HepG2 (cell line): ENCODE measurements around the gene OSBP.
"Not testable (repeated sequence)": the region's sequence is repeated elsewhere in the genome, so short reads cannot be mapped to it uniquely, and the experiment has no call there.

ENCODE experiments used
- GABPB1 ChIP-seq: IDR thresholded peaks from 2 replicates; pipeline ENCODE4 v1.6.1; 2016; ENCODE audit warnings: mild to moderate bottlenecking, missing genetic modification reagents, moderate library complexity, missing compliant biosample characterization
- POLR2A ChIP-seq, 2 experiments: IDR thresholded peaks; 2 replicates each; pipeline ENCODE4 v1.6.1; 2011; ENCODE audit warnings: low read depth in 2 of 2, low read length in 2 of 2, mild to moderate bottlenecking in 1 of 2, moderate library complexity in 1 of 2; ENCODE audit not compliant: insufficient read depth in 1 of 2
- ZBTB7B ChIP-seq: sonication (generic); formaldehyde crosslinking; IDR thresholded peaks from 2 replicates; pipeline ENCODE4 v1.4.0; 2020; ENCODE audit warnings: missing genetic modification reagents
- ZNF264 ChIP-seq: sonication (generic); formaldehyde crosslinking; IDR thresholded peaks from 2 replicates; pipeline ENCODE4 v1.4.0; 2020; ENCODE audit warnings: missing genetic modification reagents

DNA sequence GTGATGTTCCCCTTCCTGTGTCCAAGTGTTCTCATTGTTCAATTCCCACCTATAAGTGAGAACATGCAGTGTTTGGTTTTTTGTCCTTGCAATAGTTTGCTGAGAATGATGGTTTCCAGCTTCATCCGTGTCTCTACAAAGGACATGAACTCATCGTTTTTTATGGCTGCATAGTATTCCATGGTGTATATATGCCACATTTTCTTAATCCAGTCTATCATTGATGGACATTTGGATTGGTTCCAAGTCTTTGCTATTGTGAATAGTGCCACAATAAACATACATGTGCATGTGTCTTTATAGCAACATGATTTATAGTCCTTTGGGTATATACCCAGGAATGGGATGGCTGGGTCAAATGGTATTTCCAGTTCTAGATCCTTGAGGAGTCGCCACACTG, 71.9 kb downstream of the OSBP start:
- TF ChIP-seq GABPB1 (CRISPR knock-in tag); POLR2A (IDR thresholded peaks at IDR 0.05; ENCODE audit: insufficient read depth in 1 of 2, low read depth in 2 of 2, low read length in 2 of 2); ZNF264 (CRISPR knock-in tag); ZBTB7B: not testable (repeated sequence)
